ENCODE results near the gene CRYGN.

The CRYGN gene

GRCh38 chr7:151459726-151460473, 20.0 kb upstream of the CRYGN start:
- DNase-seq (ENCODE audit: low spot score): peak; percentile 12

- no peak for DNase-seq (ENCODE audit: low spot score)
Observed at GRCh38 chr7:151457534-151457933, 17.6 kb upstream of the CRYGN start.

- no peak for DNase-seq (ENCODE audit: low spot score)
Observed at GRCh38 chr7:151456782-151457181, 16.8 kb upstream of the CRYGN start.

GRCh38 chr7:151456276-151456675, 16.3 kb upstream of the CRYGN start:
- DNase-seq (ENCODE audit: low spot score): no peak

GRCh38 chr7:151455690-151456089, 15.7 kb upstream of the CRYGN start:
- no peak for DNase-seq (ENCODE audit: low spot score)

GRCh38 chr7:151454932-151455530, 15.1 kb upstream of the CRYGN start:
- no peak for DNase-seq (ENCODE audit: low spot score)

- DNase-seq (ENCODE audit: low spot score): no peak
Observed at GRCh38 chr7:151454305-151454704, 14.4 kb upstream of the CRYGN start.

- DNase-seq (ENCODE audit: low spot score): no peak
Observed at GRCh38 chr7:151453326-151453791, 13.4 kb upstream of the CRYGN start.

GRCh38 chr7:151452680-151453325, 12.9 kb upstream of the CRYGN start:
- DNase-seq (ENCODE audit: low spot score): no peak

- no peak for DNase-seq (ENCODE audit: low spot score)
Observed at GRCh38 chr7:151451626-151452571, 12.0 kb upstream of the CRYGN start.

GRCh38 chr7:151451156-151451555, 11.2 kb upstream of the CRYGN start:
- DNase-seq (ENCODE audit: low spot score): no peak

GRCh38 chr7:151449990-151450389, 10.0 kb upstream of the CRYGN start:
- no peak for DNase-seq (ENCODE audit: low spot score)

GRCh38 chr7:151448261-151449252, 8.6 kb upstream of the CRYGN start:
- peak; percentile 35 for DNase-seq (ENCODE audit: low spot score)

GRCh38 chr7:151447901-151448260, 7.9 kb upstream of the CRYGN start:
- no peak for DNase-seq (ENCODE audit: low spot score)

GRCh38 chr7:151447312-151447711, 7.4 kb upstream of the CRYGN start:
- DNase-seq (ENCODE audit: low spot score): no peak

GRCh38 chr7:151446412-151446811, 6.5 kb upstream of the CRYGN start:
- no peak for DNase-seq (ENCODE audit: low spot score)

- no peak for DNase-seq (ENCODE audit: low spot score)
Observed at GRCh38 chr7:151444632-151445031, 4.7 kb upstream of the CRYGN start.

GRCh38 chr7:151442776-151443496, 3.0 kb upstream of the CRYGN start:
- no peak for DNase-seq (ENCODE audit: low spot score)

GRCh38 chr7:151440799-151441445, 981 bp upstream of the CRYGN start:
- DNase-seq (ENCODE audit: low spot score): no peak
